ENCODE data around the gene NEUROG3. TPM values are rescaled to one million over a fixed set of nuclear protein-coding genes. Genes with fewer than 3 reads are reported as not detected.

The NEUROG3 gene
- total RNA-seq, 4 donors from 2014 or later, result not detected

DNA sequence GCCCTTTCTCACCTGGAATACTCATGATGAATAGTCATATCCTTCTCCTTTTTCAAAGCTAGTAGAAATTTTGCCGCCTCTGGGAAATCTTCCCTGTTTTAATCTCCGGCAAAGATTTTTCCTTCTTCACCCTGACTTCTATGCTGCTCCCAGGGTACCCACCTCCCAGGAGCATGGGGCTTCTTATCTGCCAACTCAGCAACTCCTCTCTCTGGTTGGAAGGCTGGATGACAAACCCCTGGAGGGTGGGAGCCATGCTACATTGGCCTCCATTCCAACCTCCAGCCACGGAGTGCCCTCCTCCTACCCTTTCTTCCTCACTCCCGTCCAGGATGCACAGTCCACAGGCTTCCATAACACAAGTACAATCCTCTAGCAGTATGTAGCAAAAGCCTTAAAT, 19.9 kb downstream of the NEUROG3 start:
- WGBS, 2 donors, result 82% methylated on average over 4 of the region's 4 CpGs
- H3K36me3 ChIP-seq, result no peaks in the 10 kb centered on the region
- H3K4me3 ChIP-seq, result no peak overlapping the region
- no peak for TF ChIP-seq POLR2A (IDR thresholded peaks at IDR 0.05)
- no peak for TF ChIP-seq CTCF (IDR thresholded peaks at IDR 0.05)
- no peak for TF ChIP-seq EP300 (IDR thresholded peaks at IDR 0.05)
- no peak for DNase-seq (ENCODE audit: low spot score in 2 of 2)
- H3K9me3 ChIP-seq, result peaks cover 0 to 40% (median 11%) of the 10 kb centered on the region in 4 donors
- H3K27ac ChIP-seq, result no peak overlapping the region
- no peaks in the 10 kb centered on the region for H3K4me1 ChIP-seq
- no peaks in the 10 kb centered on the region for H3K27me3 ChIP-seq

GRCh38 chr10:69552268-69552667, 21.0 kb downstream of the NEUROG3 start:
- no peak for DNase-seq (ENCODE audit: low spot score in 2 of 2)
- no peaks in the 10 kb centered on the region for H3K36me3 ChIP-seq
- no peaks in the 10 kb centered on the region for H3K4me1 ChIP-seq
- TF ChIP-seq CTCF (IDR thresholded peaks at IDR 0.05), result no peak
- TF ChIP-seq EP300 (IDR thresholded peaks at IDR 0.05), result no peak
- TF ChIP-seq POLR2A (IDR thresholded peaks at IDR 0.05), result no peak
- H3K9me3 ChIP-seq, result peaks cover 0 to 40% (median 11%) of the 10 kb centered on the region in 4 donors
- 38 to 45% methylated on average over 1 of the region's 1 CpG for WGBS, 2 donors
- no peak overlapping the region for H3K27ac ChIP-seq
- H3K27me3 ChIP-seq, result no peaks in the 10 kb centered on the region
- H3K4me3 ChIP-seq, result no peak overlapping the region

- TF ChIP-seq EP300 (IDR thresholded peaks at IDR 0.05) (no peak), CTCF (IDR thresholded peaks at IDR 0.05) (no peak), POLR2A (IDR thresholded peaks at IDR 0.05) (no peak)
- no peak overlapping the region for H3K4me3 ChIP-seq
- no peaks in the 10 kb centered on the region for H3K4me1 ChIP-seq
- H3K27me3 ChIP-seq, result no peaks in the 10 kb centered on the region
- peaks cover 0 to 40% (median 11%) of the 10 kb centered on the region in 4 donors for H3K9me3 ChIP-seq
- H3K27ac ChIP-seq, result no peak overlapping the region
- no peaks in the 10 kb centered on the region for H3K36me3 ChIP-seq
- no peak for DNase-seq (ENCODE audit: low spot score in 2 of 2)
Measured at GRCh38 chr10:69549959-69550358, 23.3 kb downstream of the NEUROG3 start.

- DNase-seq (ENCODE audit: low spot score in 2 of 2), result no peak
- 59 to 68% methylated on average over 2 of the region's 2 CpGs for WGBS, 2 donors
- H3K4me1 ChIP-seq, result no peaks in the 10 kb centered on the region
Measured at GRCh38 chr10:69541463-69541862, 31.8 kb downstream of the NEUROG3 start.

DNA sequence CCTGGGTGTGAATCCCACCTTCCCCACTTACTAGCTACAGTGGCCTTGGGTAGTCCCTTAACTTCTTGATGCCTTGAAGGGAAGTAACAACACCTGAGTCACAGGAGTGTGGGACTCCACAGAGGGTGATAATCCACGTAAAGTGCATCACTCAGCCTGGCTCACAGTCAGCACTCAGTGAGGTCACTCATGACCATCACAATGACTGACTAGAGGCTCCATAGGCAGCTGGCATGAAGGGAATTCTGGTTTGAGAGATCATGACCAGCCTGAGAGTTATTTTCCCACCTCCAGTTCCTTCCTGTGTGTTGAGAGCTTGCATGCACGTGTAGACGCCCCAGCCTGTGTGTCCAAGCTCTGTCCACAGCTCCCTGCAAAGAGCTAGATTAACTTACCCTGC, 34.8 kb downstream of the NEUROG3 start:
- 75 to 78% methylated on average over 3 of the region's 3 CpGs for WGBS, 2 donors
- Histone ChIP-seq H3K4me3 (no peak overlapping the region), H3K36me3 (peaks cover 0 to 5% (median 0%) of the 10 kb centered on the region in 3 donors), H3K27ac (no peak overlapping the region), H3K9me3 (peaks cover 0 to 39% (median 0%) of the 10 kb centered on the region in 4 donors), H3K4me1 (no peaks in the 10 kb centered on the region), H3K27me3 (no peaks in the 10 kb centered on the region)
- no peak for DNase-seq (ENCODE audit: low spot score in 2 of 2)
- no peak for TF ChIP-seq POLR2A (IDR thresholded peaks at IDR 0.05)
- TF ChIP-seq CTCF (IDR thresholded peaks at IDR 0.05), result no peak
- TF ChIP-seq EP300 (IDR thresholded peaks at IDR 0.05), result no peak

More at GRCh38 chr10:69541463-69541862, 31.8 kb downstream of the NEUROG3 start:
- Histone ChIP-seq H3K9me3 (peaks cover 0 to 31% (median 0%) of the 10 kb centered on the region in 4 donors), H3K27me3 (no peaks in the 10 kb centered on the region), H3K4me3 (no peak overlapping the region), H3K27ac (no peak overlapping the region), H3K36me3 (peaks cover 0 to 5% (median 0%) of the 10 kb centered on the region in 3 donors)
- TF ChIP-seq POLR2A (IDR thresholded peaks at IDR 0.05) (no peak), EP300 (IDR thresholded peaks at IDR 0.05) (no peak), CTCF (IDR thresholded peaks at IDR 0.05) (no peak)
